Endothelial cell (in vitro differentiated cells): Measurements from ENCODE around the gene BMP2K. TPM values are rescaled to one million over a fixed set of nuclear protein-coding genes. Genes with fewer than 3 reads are reported as not detected.

Experiments used
- DNase-seq: peaks from one replicate; pipeline ENCODE4 v3.0.0; 2021; ENCODE audit warnings: low spot score
- H3K27ac Mint-ChIP-seq: one replicate; pipeline ENCODE4 v1.8.0; 2021; ENCODE audit warnings: mixed read lengths, inconsistent platforms; ENCODE audit not compliant: unreplicated experiment
- H3K27me3 Mint-ChIP-seq: one replicate; pipeline ENCODE4 v1.8.0; 2021; ENCODE audit warnings: mild to moderate bottlenecking, moderate library complexity, mixed read lengths, inconsistent platforms; ENCODE audit not compliant: unreplicated experiment
- H3K36me3 Mint-ChIP-seq: one replicate; pipeline ENCODE4 v1.8.0; 2021; ENCODE audit warnings: mild to moderate bottlenecking, low read depth, mixed read lengths, inconsistent platforms; ENCODE audit not compliant: unreplicated experiment
- H3K4me1 Mint-ChIP-seq: one replicate; pipeline ENCODE4 v1.8.0; 2021; ENCODE audit warnings: mild to moderate bottlenecking, mixed read lengths, inconsistent platforms; ENCODE audit not compliant: unreplicated experiment
- H3K4me3 Mint-ChIP-seq: one replicate; pipeline ENCODE4 v1.8.0; 2021; ENCODE audit warnings: mild to moderate bottlenecking, mixed read lengths, inconsistent platforms; ENCODE audit not compliant: unreplicated experiment
- H3K9me3 Mint-ChIP-seq: one replicate; pipeline ENCODE4 v1.8.0; 2021; ENCODE audit warnings: mixed read lengths, inconsistent platforms; ENCODE audit not compliant: unreplicated experiment
- CTCF ChIP-seq: fragments of 200-600 bp; sonication (generic); IDR thresholded peaks from one replicate; pipeline ENCODE4 v1.5.0; 2021; ENCODE audit warnings: antibody characterized with exemption; ENCODE audit not compliant: unreplicated experiment
- total RNA-seq: library from RNA; stranded (reverse); fragmentation: NEBNext Ultra II Directional; extraction: Animal tissue kit (Norgen Biotek cat#: 25700); gene quantifications from one replicate; pipeline ENCODE4 v1.2.1, GENCODE V29; 2021; ENCODE audit not compliant: unreplicated experiment

The BMP2K gene
- total RNA-seq, 1 donor from 2014 or later, result 270 TPM

GRCh38 chr4:78809295-78809694 lies 33.1 kb downstream of the BMP2K start:
- peaks cover 1% of the 10 kb centered on the region for H3K27me3 Mint-ChIP-seq
- no peak for DNase-seq
- peaks cover 28% of the 10 kb centered on the region for H3K36me3 Mint-ChIP-seq
- H3K9me3 Mint-ChIP-seq, result peaks cover 4% of the 10 kb centered on the region
- no peak overlapping the region for H3K27ac Mint-ChIP-seq
- TF ChIP-seq CTCF, result no peak
- no peak overlapping the region for H3K4me3 Mint-ChIP-seq
- peaks cover 38% of the 10 kb centered on the region for H3K4me1 Mint-ChIP-seq

- Mint-ChIP-seq H3K9me3 (peaks cover 4% of the 10 kb centered on the region), H3K4me3 (no peak overlapping the region), H3K36me3 (peaks cover 31% of the 10 kb centered on the region), H3K4me1 (peaks cover 41% of the 10 kb centered on the region), H3K27ac (peak overlapping the region; percentile 58), H3K27me3 (peaks cover 1% of the 10 kb centered on the region)
- no peak for TF ChIP-seq CTCF
- DNase-seq, result no peak
These were observed 34.0 kb downstream of the BMP2K start for GRCh38 chr4:78809928-78810835.

- Mint-ChIP-seq H3K9me3 (peaks cover 4% of the 10 kb centered on the region), H3K36me3 (peaks cover 31% of the 10 kb centered on the region), H3K4me3 (no peak overlapping the region), H3K27me3 (peaks cover 1% of the 10 kb centered on the region), H3K27ac (no peak overlapping the region), H3K4me1 (peaks cover 42% of the 10 kb centered on the region)
- TF ChIP-seq CTCF, result no peak
- DNase-seq, result no peak
These were observed 34.9 kb downstream of the BMP2K start for GRCh38 chr4:78811034-78811433.

GRCh38 chr4:78818530-78819079 lies 42.5 kb downstream of the BMP2K start:
- Mint-ChIP-seq H3K27me3 (peaks cover 5% of the 10 kb centered on the region), H3K9me3 (no peaks in the 10 kb centered on the region), H3K4me3 (peak overlapping the region; percentile 56), H3K36me3 (peaks cover 14% of the 10 kb centered on the region), H3K27ac (peak overlapping the region; percentile 68), H3K4me1 (peaks cover 48% of the 10 kb centered on the region)
- no peak for DNase-seq
- no peak for TF ChIP-seq CTCF

GRCh38 chr4:78824001-78824400 lies 47.9 kb downstream of the BMP2K start:
- Mint-ChIP-seq H3K9me3 (no peaks in the 10 kb centered on the region), H3K27ac (peak overlapping the region; percentile 52)

More at GRCh38 chr4:78824001-78824400, 47.9 kb downstream of the BMP2K start:
- peaks cover 1% of the 10 kb centered on the region for H3K27me3 Mint-ChIP-seq
- TF ChIP-seq CTCF, result no peak
- no peak for DNase-seq
- H3K4me1 Mint-ChIP-seq, result peaks cover 25% of the 10 kb centered on the region
- H3K4me3 Mint-ChIP-seq, result no peak overlapping the region
- peaks cover 24% of the 10 kb centered on the region for H3K36me3 Mint-ChIP-seq
